Muscle of leg (tissue), 11 donors: ENCODE measurements around the gene ZNF605. TPM values are rescaled to one million over a fixed set of nuclear protein-coding genes. Genes with fewer than 3 reads are reported as not detected.
"Not testable (repeated sequence)": the region's sequence is repeated elsewhere in the genome, so short reads cannot be mapped to it uniquely, and the experiment has no call there.

Experiments used
- DNase-seq: peaks from one replicate; pipeline ENCODE4 v3.0.0; 2013
- H3K27ac ChIP-seq: one replicate; pipeline ENCODE4 v1.5.1; 2013; ENCODE audit warnings: mild to moderate bottlenecking, low read length, control low read depth
- H3K27me3 ChIP-seq: one replicate; pipeline ENCODE4 v1.6.1; 2013; ENCODE audit warnings: low read length; ENCODE audit not compliant: control insufficient read depth, insufficient read depth
- H3K36me3 ChIP-seq: one replicate; pipeline ENCODE4 v1.6.1; 2013; ENCODE audit warnings: low read length; ENCODE audit not compliant: control insufficient read depth, insufficient read depth
- H3K4me1 ChIP-seq: one replicate; pipeline ENCODE4 v1.6.1; 2013; ENCODE audit warnings: low read length; ENCODE audit not compliant: control insufficient read depth, insufficient read depth
- H3K4me3 ChIP-seq: one replicate; pipeline ENCODE4 v1.5.1; 2013; ENCODE audit warnings: low read length, control low read depth
- H3K9me3 ChIP-seq: replicated peaks from 2 replicates; pipeline ENCODE4 v1.6.1; 2013; ENCODE audit warnings: low read depth, low read length; ENCODE audit not compliant: control insufficient read depth
- WGBS: methylation state at CpG from one replicate; pipeline ENCODE4 v1.1.5; 2013; ENCODE audit warnings: missing lambda C conversion rate; ENCODE audit not compliant: insufficient coverage; 5-methylcytosine and 5-hydroxymethylcytosine counted together
- polyA plus RNA-seq, 8 donors: library from polyadenylated mRNA; unstranded; fragments of 120-200 nt; gene quantifications; one replicate each; pipeline versions ENCODE4 v1.2.1 to v1.2.3, GENCODE V29; 2013; ENCODE audit warnings: inconsistent platforms in 1 of 8, low replicate concordance in 1 of 8; ENCODE audit not compliant: insufficient read length in 8 of 8, insufficient read depth in 1 of 8
- total RNA-seq: library from RNA; stranded (reverse); fragments of 120-200 nt; gene quantifications from one replicate; pipeline ENCODE4 v1.2.4, GENCODE V29; 2013

Gene ZNF605
- total and polyA plus RNA-seq, 9 donors, result 8.6 to 14.9 (median 11.0) TPM

DNA sequence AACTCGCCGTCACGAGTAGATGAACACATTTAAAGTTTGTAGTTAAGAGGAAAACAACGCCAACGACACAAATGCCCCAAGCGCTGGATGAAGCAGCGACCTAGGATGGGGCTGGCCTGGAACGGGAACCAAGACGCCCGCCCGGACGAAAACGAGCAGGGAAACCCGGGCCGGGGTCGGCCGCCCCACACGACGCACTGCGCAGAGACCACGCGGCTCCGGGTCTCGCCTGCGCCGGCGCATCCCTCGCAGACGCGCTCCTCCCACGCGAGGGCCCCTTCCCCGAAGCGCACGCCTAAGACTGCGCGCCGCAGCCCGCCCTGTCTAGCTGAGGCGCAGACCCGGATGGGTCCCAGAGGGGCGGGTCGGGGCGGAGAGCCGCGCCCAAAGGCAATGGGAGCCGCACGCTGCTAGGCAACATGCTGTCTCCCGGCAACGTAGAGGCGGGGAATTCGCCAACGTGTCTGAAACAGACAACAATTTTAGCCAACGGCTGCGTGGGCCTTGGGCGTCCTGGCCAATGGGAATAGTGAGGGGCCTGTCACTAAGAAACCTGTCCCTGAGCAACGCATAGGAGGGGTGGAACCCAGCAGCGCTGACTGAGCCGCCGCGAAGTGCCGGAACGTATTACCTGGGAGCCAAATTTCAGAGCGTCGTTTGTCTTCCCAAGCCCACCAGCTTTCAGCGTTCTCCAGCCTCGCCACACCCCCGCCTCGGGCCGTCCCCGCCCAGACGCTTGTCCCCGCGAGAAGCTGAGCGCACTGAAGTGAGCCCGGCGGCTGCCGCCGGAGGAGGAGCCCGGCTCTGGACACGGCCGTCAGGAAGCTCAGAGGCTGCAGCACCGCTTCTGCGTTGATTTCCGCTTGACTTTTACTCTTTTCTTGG is 47.7 kb downstream of the ZNF605 start:
- H3K27ac ChIP-seq, result peak overlapping the region; percentile 88
- H3K36me3 ChIP-seq, result no peaks in the 10 kb centered on the region
- peaks cover 45% of the 10 kb centered on the region for H3K27me3 ChIP-seq
- H3K4me1 ChIP-seq, result peaks cover 11% of the 10 kb centered on the region
- WGBS, result under 1% methylated on average over 83 of the region's 85 CpGs
- peaks cover 18% of the 10 kb centered on the region for H3K9me3 ChIP-seq
- H3K4me3 ChIP-seq, result peak overlapping the region; percentile 72
- DNase-seq, result peak; percentile 99

GRCh38 chr12:132907789-132908144 is 48.3 kb downstream of the ZNF605 start:
- Histone ChIP-seq H3K9me3 (peaks cover 17% of the 10 kb centered on the region), H3K4me3 (peak overlapping the region; percentile 72), H3K27me3 (peaks cover 45% of the 10 kb centered on the region), H3K27ac (peak overlapping the region; percentile 82), H3K4me1 (peaks cover 11% of the 10 kb centered on the region)
- 2% methylated on average over 18 of the region's 23 CpGs for WGBS
- not testable (repeated sequence) for H3K36me3 ChIP-seq, DNase-seq

DNA sequence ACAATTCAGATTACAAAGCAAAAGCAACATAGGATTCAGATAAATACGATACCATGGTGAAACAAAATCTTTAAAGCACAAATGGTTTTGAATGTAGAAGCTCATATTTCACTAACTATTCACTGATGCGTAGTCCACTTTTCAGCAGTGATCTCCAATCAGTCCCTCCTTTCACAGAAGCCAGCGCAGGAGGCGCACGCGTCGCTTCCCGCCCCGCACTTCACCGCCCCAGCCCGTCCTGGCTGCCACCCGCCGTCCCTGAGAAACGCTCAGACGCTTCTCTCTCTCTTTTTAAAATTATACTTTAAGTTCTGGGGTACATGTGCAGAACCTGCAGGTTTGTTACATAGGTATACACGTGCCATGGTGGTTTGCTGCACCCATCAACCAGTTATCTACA is 48.9 kb downstream of the ZNF605 start:
- Histone ChIP-seq H3K9me3 (peaks cover 15% of the 10 kb centered on the region), H3K27me3 (peaks cover 45% of the 10 kb centered on the region), H3K4me1 (peaks cover 11% of the 10 kb centered on the region), H3K4me3 (no peak overlapping the region), H3K36me3 (no peaks in the 10 kb centered on the region), H3K27ac (no peak overlapping the region)
- WGBS, result 17% methylated on average over 4 of the region's 16 CpGs
- DNase-seq, result peak; percentile 24

GRCh38 chr12:132904718-132905328 is 51.3 kb downstream of the ZNF605 start:
- H3K27me3 ChIP-seq, result peaks cover 45% of the 10 kb centered on the region

GRCh38 chr12:132899033-132899432 is 57.1 kb downstream of the ZNF605 start:
- Histone ChIP-seq H3K4me1 (no peaks in the 10 kb centered on the region), H3K36me3 (no peaks in the 10 kb centered on the region), H3K27ac (no peak overlapping the region), H3K27me3 (no peaks in the 10 kb centered on the region), H3K9me3 (no peaks in the 10 kb centered on the region), H3K4me3 (no peak overlapping the region)
- DNase-seq, result no peak
- 73% methylated on average over 4 of the region's 5 CpGs for WGBS

More at GRCh38 chr12:132904718-132905328, 51.3 kb downstream of the ZNF605 start:
- peaks cover 11% of the 10 kb centered on the region for H3K4me1 ChIP-seq
- no peak overlapping the region for H3K27ac ChIP-seq
- H3K9me3 ChIP-seq, result peaks cover 5% of the 10 kb centered on the region
- H3K4me3 ChIP-seq, result no peak overlapping the region
- H3K36me3 ChIP-seq, result no peaks in the 10 kb centered on the region
- peak; percentile 75 for DNase-seq
- WGBS, result 8% methylated on average over 23 of the region's 30 CpGs

- Histone ChIP-seq H3K27ac (no peak overlapping the region), H3K9me3 (peaks cover 2% of the 10 kb centered on the region), H3K36me3 (peaks cover 1% of the 10 kb centered on the region), H3K27me3 (no peaks in the 10 kb centered on the region), H3K4me1 (peaks cover 7% of the 10 kb centered on the region), H3K4me3 (no peak overlapping the region)
- 54% methylated on average over 5 of the region's 6 CpGs for WGBS
- no peak for DNase-seq
These were observed 67.3 kb downstream of the ZNF605 start for GRCh38 chr12:132888852-132889251.

GRCh38 chr12:132887513-132888351 is 68.4 kb downstream of the ZNF605 start, which contains the start of gene CHFR:
Gene CHFR (minus strand): TSS chr12:132887605. CDS start chr12:132887328, 277 bp downstream.
- Histone ChIP-seq H3K27me3 (no peaks in the 10 kb centered on the region), H3K4me3 (peak within 1 kb of the TSS; percentile 76), H3K9me3 (peaks cover 2% of the 10 kb centered on the region), H3K27ac (peak within 1 kb of the TSS; percentile 94), H3K4me1 (peaks cover 7% of the 10 kb centered on the region), H3K36me3 (peaks cover 9% of the 10 kb centered on the region)
- WGBS, result under 1% methylated on average over 81 of the region's 84 CpGs
- DNase-seq, result peak; percentile 100

- 3% methylated on average over 48 of the region's 64 CpGs for WGBS
- Histone ChIP-seq H3K4me1 (peaks cover 7% of the 10 kb centered on the region), H3K4me3 (peak overlapping the region; percentile 71), H3K9me3 (peaks cover 2% of the 10 kb centered on the region), H3K27ac (no peak overlapping the region), H3K36me3 (peaks cover 12% of the 10 kb centered on the region), H3K27me3 (no peaks in the 10 kb centered on the region)
- no peak for DNase-seq
These were observed 69.3 kb downstream of the ZNF605 start for GRCh38 chr12:132886529-132887477.

DNA sequence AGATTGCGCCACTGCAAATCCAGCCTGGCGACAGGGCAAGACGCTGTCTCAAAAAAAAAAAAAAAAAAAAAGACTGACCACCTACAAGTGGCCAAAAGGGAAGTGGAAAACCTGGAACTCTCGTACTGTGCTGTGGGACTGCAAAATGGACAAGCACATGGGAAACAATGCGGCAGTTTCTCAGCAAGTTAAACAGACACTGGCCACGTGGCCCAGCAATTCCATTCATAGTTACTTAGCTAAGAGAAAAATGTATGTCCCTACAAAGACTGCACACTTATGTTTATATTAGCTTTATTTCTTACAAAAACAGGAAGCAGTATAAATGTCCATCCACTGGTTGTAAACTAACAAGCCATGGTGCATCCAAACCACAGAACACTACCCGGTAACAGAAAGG is 74.3 kb downstream of the ZNF605 start:
- H3K27me3 ChIP-seq, result no peaks in the 10 kb centered on the region
- H3K36me3 ChIP-seq, result peaks cover 23% of the 10 kb centered on the region
- peaks cover 2% of the 10 kb centered on the region for H3K9me3 ChIP-seq
- H3K4me3 ChIP-seq, result no peak overlapping the region
- no peaks in the 10 kb centered on the region for H3K4me1 ChIP-seq
- H3K27ac ChIP-seq, result no peak overlapping the region
- 73% methylated on average over 4 of the region's 7 CpGs for WGBS
- no peak for DNase-seq
